GM23338 (cell line): ENCODE measurements around the gene PCNX1. TPM values are rescaled to one million over a fixed set of nuclear protein-coding genes. Genes with fewer than 3 reads are reported as not detected.

Source experiments
- ATAC-seq: fragments of 200-7000 bp; cut with Tn5 transposase; 3 replicates; pipeline ENCODE4 v1.9.1; 2020
- DNase-seq: peaks from one replicate; pipeline ENCODE4 v3.0.0-alpha.2; 2015; ENCODE audit warnings: low spot score
- H2AFZ ChIP-seq: fragments of 200-600 bp; sonication (generic); 2 replicates; pipeline ENCODE4 v1.8.0; 2016; ENCODE audit warnings: antibody characterized with exemption, mild to moderate bottlenecking, moderate library complexity
- H3F3A ChIP-seq: fragments of 200-600 bp; sonication (generic); replicated peaks from 2 replicates; pipeline ENCODE4 v1.8.0; 2017; ENCODE audit warnings: antibody characterized with exemption, mixed run types, low read depth
- H3K27ac ChIP-seq: fragments of 200-600 bp; sonication (generic); 2 replicates; pipeline ENCODE4 v1.6.1; 2016; ENCODE audit warnings: low read depth
- H3K27me3 ChIP-seq: fragments of 200-600 bp; sonication (generic); 2 replicates; pipeline ENCODE4 v1.8.0; 2016; ENCODE audit warnings: mild to moderate bottlenecking, mixed run types, moderate library complexity; ENCODE audit not compliant: insufficient read depth
- H3K36me3 ChIP-seq: fragments of 200-600 bp; sonication (generic); 2 replicates; pipeline ENCODE4 v1.8.0; 2016; ENCODE audit warnings: mild to moderate bottlenecking; ENCODE audit not compliant: insufficient read depth
- H3K4me1 ChIP-seq: fragments of 200-600 bp; sonication (generic); 2 replicates; pipeline ENCODE4 v1.8.0; 2016; ENCODE audit warnings: mild to moderate bottlenecking, moderate library complexity; ENCODE audit not compliant: insufficient read depth
- H3K4me2 ChIP-seq: fragments of 200-600 bp; sonication (generic); 2 replicates; pipeline ENCODE4 v1.7.1; 2017; ENCODE audit warnings: mixed run types
- H3K4me3 ChIP-seq: fragments of 200-600 bp; sonication (generic); 2 replicates; pipeline ENCODE4 v1.6.1; 2016; ENCODE audit warnings: mixed run types
- H3K79me2 ChIP-seq: fragments of 200-600 bp; sonication (generic); replicated peaks from 2 replicates; pipeline ENCODE4 v1.8.0; 2017; ENCODE audit warnings: mild to moderate bottlenecking; ENCODE audit not compliant: insufficient read depth
- H3K9me2 ChIP-seq: fragments of 200-600 bp; sonication (generic); 2 replicates; pipeline ENCODE4 v1.8.0; 2017; ENCODE audit not compliant: insufficient read depth
- H4K20me1 ChIP-seq: fragments of 200-600 bp; sonication (generic); replicated peaks from 2 replicates; pipeline ENCODE4 v1.8.0; 2017; ENCODE audit warnings: mild to moderate bottlenecking; ENCODE audit not compliant: insufficient read depth
- H3K27ac Mint-ChIP-seq: 2 replicates; pipeline ENCODE4 v1.8.0; 2020; ENCODE audit warnings: inconsistent platforms, mild to moderate bottlenecking, moderate library complexity, mixed read lengths
- H3K27me3 Mint-ChIP-seq: 3 replicates; pipeline ENCODE4 v1.8.0; 2022; ENCODE audit warnings: low read depth, mild to moderate bottlenecking, moderate library complexity, mixed read lengths, inconsistent platforms; ENCODE audit not compliant: insufficient read depth, poor library complexity
- H3K36me3 Mint-ChIP-seq: 3 replicates; pipeline ENCODE4 v1.8.0; 2021; ENCODE audit warnings: low read depth, mild to moderate bottlenecking, inconsistent platforms, moderate library complexity, mixed read lengths
- H3K4me1 Mint-ChIP-seq: 3 replicates; pipeline ENCODE4 v1.8.0; 2020; ENCODE audit warnings: mild to moderate bottlenecking, inconsistent platforms, mixed read lengths
- H3K4me3 Mint-ChIP-seq: 3 replicates; pipeline ENCODE4 v1.8.0; 2021; ENCODE audit warnings: moderate library complexity, mild to moderate bottlenecking, inconsistent platforms, mixed read lengths
- H3K9me3 Mint-ChIP-seq: 3 replicates; pipeline ENCODE4 v1.8.0; 2020; ENCODE audit warnings: moderate library complexity, mild to moderate bottlenecking, inconsistent platforms, mixed read lengths
- CREB1 ChIP-seq: fragments of 250-450 bp; sonication (Bioruptor Pico); IDR thresholded peaks from 2 replicates; pipeline ENCODE4 v1.5.0; 2020; ENCODE audit warnings: low read depth, mild to moderate bottlenecking, moderate library complexity
- EZH2 ChIP-seq: fragments of 200-600 bp; sonication (generic); IDR thresholded peaks from one replicate; pipeline ENCODE4 v1.8.0; 2017; ENCODE audit warnings: antibody characterized with exemption, mild to moderate bottlenecking, low read depth; ENCODE audit not compliant: unreplicated experiment
- EZH2phosphoT487 ChIP-seq: fragments of 200-600 bp; sonication (generic); IDR thresholded peaks from one replicate; pipeline ENCODE4 v1.8.1; 2018; ENCODE audit warnings: antibody characterized with exemption; ENCODE audit not compliant: unreplicated experiment
- JUNB ChIP-seq: IDR thresholded peaks from one replicate; pipeline ENCODE4 v1.6.1; 2016; ENCODE audit warnings: antibody characterized with exemption; ENCODE audit not compliant: unreplicated experiment
- NANOG ChIP-seq: IDR thresholded peaks from 2 replicates; pipeline ENCODE4 v1.6.1; 2016; ENCODE audit warnings: antibody characterized with exemption, borderline replicate concordance
- POLR2AphosphoS5 ChIP-seq: IDR thresholded peaks from 2 replicates; pipeline ENCODE4 v1.6.1; 2016; ENCODE audit warnings: antibody characterized with exemption, low read depth
- STAT1 ChIP-seq: IDR thresholded peaks from one replicate; pipeline ENCODE4 v1.6.1; 2016; ENCODE audit warnings: antibody characterized with exemption; ENCODE audit not compliant: unreplicated experiment
- ZNF114 ChIP-seq: fragments of 250-450 bp; sonication (Bioruptor Pico); IDR thresholded peaks from 2 replicates; pipeline ENCODE4 v1.5.0; 2020; ENCODE audit warnings: mild to moderate bottlenecking, moderate library complexity
- ZNF331 ChIP-seq: fragments of 250-450 bp; sonication (Bioruptor Pico); IDR thresholded peaks from 2 replicates; pipeline ENCODE4 v1.5.0; 2020; ENCODE audit warnings: low read depth, mild to moderate bottlenecking, moderate library complexity
- polyA plus RNA-seq: library from polyadenylated mRNA; unstranded; fragments of >200 nt; fragmentation: Nextera tagmentation; extraction: Ambion mirVana; gene quantifications from 2 replicates; pipeline ENCODE4 v1.2.1, GENCODE V29; 2016
- total RNA-seq: library from RNA; depleted of rRNA; stranded (reverse); fragments of >200 nt; shearing (Covaris generic); gene quantifications from 2 replicates; pipeline ENCODE4 v1.2.3, GENCODE V29; 2014
- TF ChIP-seq, protein P1 (sequence below), 2 experiments: fragments of 200-600 bp in 1 of 2; sonication (generic) in 1 of 2; conservative IDR thresholded peaks; 2 replicates each; pipeline versions ENCODE4 v1.5.1 to v1.6.1; 2016 to 2017; ENCODE audit warnings: antibody characterized with exemption in 2 of 2, low read depth in 2 of 2, mild to moderate bottlenecking in 2 of 2, moderate library complexity in 1 of 2
- TF ChIP-seq, protein P2 (sequence below): IDR thresholded peaks from one replicate; pipeline ENCODE4 v1.6.1; 2018; ENCODE audit warnings: antibody characterized with exemption; ENCODE audit not compliant: unreplicated experiment

Gene PCNX1
- total and polyA plus RNA-seq, 2 experiments from 2014 or later = 19.4 to 53.1 TPM

DNA sequence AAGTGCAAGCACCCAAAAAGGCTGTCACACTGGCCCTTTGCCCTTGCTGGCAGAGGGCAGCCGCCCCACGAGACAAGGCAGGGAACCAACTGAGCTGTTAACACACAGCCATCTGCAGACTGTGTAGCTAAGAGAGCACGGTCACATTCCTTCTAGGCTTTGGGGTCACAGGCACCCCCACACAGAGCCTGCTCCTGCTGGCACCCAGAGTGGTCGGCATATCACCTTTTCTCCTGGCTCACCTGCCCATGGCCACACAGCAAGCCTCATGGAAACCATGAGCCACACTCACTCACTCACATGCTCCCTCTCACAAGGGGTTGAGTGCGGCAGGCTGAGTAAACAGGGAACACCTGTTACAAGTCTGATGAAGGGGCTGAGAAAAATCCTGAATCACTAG, 214.5 kb downstream of the PCNX1 start (continued):
- TF ChIP-seq POLR2AphosphoS5 (no peak), NANOG (no peak)
- TF ChIP-seq, protein P1, sequence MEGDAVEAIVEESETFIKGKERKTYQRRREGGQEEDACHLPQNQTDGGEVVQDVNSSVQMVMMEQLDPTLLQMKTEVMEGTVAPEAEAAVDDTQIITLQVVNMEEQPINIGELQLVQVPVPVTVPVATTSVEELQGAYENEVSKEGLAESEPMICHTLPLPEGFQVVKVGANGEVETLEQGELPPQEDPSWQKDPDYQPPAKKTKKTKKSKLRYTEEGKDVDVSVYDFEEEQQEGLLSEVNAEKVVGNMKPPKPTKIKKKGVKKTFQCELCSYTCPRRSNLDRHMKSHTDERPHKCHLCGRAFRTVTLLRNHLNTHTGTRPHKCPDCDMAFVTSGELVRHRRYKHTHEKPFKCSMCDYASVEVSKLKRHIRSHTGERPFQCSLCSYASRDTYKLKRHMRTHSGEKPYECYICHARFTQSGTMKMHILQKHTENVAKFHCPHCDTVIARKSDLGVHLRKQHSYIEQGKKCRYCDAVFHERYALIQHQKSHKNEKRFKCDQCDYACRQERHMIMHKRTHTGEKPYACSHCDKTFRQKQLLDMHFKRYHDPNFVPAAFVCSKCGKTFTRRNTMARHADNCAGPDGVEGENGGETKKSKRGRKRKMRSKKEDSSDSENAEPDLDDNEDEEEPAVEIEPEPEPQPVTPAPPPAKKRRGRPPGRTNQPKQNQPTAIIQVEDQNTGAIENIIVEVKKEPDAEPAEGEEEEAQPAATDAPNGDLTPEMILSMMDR (conservative IDR thresholded peaks at IDR 0.05; ENCODE audit: low read depth in 2 of 2) = no peak

DNA sequence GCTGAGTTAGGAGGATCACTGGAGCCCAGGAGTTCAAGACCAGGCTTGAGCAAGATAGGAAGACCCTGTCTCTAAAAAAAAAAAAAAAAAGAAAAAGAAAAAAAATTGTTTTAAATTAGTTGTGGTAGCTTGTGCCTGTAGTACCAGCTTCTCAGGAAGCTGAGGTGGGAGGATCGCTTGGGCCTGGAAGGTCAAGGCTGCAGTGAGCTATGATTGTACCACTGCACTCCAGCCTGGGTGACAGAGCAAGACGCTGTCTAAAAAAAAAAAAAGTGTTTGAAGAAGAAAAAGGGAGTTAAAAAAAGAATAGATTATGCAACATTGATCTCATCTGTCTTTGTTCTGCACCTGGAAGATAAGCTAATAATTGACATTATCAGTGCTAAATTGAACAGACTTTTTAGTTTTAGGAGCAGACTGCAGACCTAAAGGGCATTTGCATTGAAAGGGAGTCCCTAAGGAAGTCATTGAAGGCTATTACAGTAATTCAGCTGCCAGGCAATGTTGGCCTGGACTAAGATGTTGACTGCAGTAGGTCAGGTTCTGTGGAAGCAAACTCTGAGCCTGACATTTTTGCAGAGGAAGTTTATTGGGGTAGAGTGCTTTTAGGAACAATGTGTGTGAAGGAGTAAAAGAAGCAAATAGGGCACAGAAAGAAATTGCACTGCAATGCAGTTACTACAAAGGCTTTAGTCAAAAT, 215.8 kb downstream of the PCNX1 start:
- ATAC-seq = no peak
- DNase-seq = no peak
- Mint-ChIP-seq H3K27ac (no peak overlapping the region), H3K27me3 (peaks cover 13% of the 10 kb centered on the region), H3K4me3 (no peak overlapping the region), H3K36me3 (peaks cover 55% of the 10 kb centered on the region), H3K9me3 (peaks cover 57% of the 10 kb centered on the region), H3K4me1 (peaks cover 8% of the 10 kb centered on the region; the same call in 1 of the 3 replicates)
- H3K4me3 ChIP-seq = no peak overlapping the region
- no peaks in the 10 kb centered on the region for H3K36me3 ChIP-seq
- H3K9me2 ChIP-seq = no peaks in the 10 kb centered on the region; the same call in 1 of the 2 replicates
- H3F3A ChIP-seq = no peaks in the 10 kb centered on the region
- TF ChIP-seq, protein P1 (conservative IDR thresholded peaks at IDR 0.05; ENCODE audit: low read depth in 2 of 2) = no peak
- no peak for TF ChIP-seq JUNB
- TF ChIP-seq ZNF331 (CRISPR knock-in tag) = no peak
- H2AFZ ChIP-seq = no peak overlapping the region
- no peak overlapping the region for H3K27ac ChIP-seq
- no peaks in the 10 kb centered on the region for H3K79me2 ChIP-seq
- peaks cover 3% of the 10 kb centered on the region for H3K4me1 ChIP-seq
- no peak overlapping the region for H3K4me2 ChIP-seq
- H4K20me1 ChIP-seq = no peaks in the 10 kb centered on the region
- no peaks in the 10 kb centered on the region for H3K27me3 ChIP-seq

DNA sequence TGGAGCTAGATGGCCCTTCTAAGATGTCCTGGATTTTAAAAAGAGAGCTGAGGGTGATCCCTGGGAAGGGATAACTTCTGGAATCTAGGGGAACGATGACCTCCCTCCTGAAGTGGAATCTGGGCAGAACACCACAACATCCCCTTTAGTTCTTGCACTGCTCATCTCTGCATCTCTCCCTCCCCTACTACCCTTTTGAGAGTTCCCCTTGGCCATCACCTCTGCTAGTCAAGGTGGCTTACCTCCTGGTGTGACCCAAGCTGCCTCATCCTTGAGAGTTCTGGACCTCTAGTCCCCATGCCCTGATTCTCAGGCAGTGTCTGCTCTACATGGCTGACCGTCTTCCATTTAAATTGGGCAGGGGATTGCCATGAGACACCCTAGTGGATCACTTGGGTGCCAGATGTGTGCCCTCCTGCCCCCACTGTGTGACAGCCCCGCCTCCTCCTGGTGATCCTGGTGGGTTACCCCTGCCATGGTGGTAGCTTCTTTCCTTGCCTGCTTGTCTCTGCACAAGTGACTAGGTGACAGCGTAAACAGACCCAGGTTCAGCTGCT, 216.4 kb downstream of the PCNX1 start:
- H3K27me3 ChIP-seq = no peaks in the 10 kb centered on the region
- H3K4me3 ChIP-seq = no peak overlapping the region
- Mint-ChIP-seq H3K27me3 (peaks cover 9% of the 10 kb centered on the region), H3K27ac (no peak overlapping the region), H3K36me3 (peaks cover 55% of the 10 kb centered on the region), H3K4me3 (no peak overlapping the region), H3K9me3 (peaks cover 57% of the 10 kb centered on the region), H3K4me1 (peaks cover 4% of the 10 kb centered on the region; the same call in 2 of the 3 replicates)
- no peaks in the 10 kb centered on the region for H4K20me1 ChIP-seq
- H3K36me3 ChIP-seq = no peaks in the 10 kb centered on the region
- H3K27ac ChIP-seq = no peak overlapping the region
- no peaks in the 10 kb centered on the region for H3K79me2 ChIP-seq
- no peaks in the 10 kb centered on the region for H3F3A ChIP-seq
- H3K4me1 ChIP-seq = no peaks in the 10 kb centered on the region
- H3K4me2 ChIP-seq = no peak overlapping the region
- H3K9me2 ChIP-seq = no peaks in the 10 kb centered on the region; the same call in 1 of the 2 replicates
- no peak for ATAC-seq
- no peak overlapping the region for H2AFZ ChIP-seq
- no peak for DNase-seq
- TF ChIP-seq NANOG (no peak), JUNB (no peak), EZH2phosphoT487 (no peak), EZH2 (no peak), CREB1 (no peak), ZNF331 (CRISPR knock-in tag) (no peak), STAT1 (no peak), POLR2AphosphoS5 (no peak), ZNF114 (no peak)
- TF ChIP-seq, protein P2, sequence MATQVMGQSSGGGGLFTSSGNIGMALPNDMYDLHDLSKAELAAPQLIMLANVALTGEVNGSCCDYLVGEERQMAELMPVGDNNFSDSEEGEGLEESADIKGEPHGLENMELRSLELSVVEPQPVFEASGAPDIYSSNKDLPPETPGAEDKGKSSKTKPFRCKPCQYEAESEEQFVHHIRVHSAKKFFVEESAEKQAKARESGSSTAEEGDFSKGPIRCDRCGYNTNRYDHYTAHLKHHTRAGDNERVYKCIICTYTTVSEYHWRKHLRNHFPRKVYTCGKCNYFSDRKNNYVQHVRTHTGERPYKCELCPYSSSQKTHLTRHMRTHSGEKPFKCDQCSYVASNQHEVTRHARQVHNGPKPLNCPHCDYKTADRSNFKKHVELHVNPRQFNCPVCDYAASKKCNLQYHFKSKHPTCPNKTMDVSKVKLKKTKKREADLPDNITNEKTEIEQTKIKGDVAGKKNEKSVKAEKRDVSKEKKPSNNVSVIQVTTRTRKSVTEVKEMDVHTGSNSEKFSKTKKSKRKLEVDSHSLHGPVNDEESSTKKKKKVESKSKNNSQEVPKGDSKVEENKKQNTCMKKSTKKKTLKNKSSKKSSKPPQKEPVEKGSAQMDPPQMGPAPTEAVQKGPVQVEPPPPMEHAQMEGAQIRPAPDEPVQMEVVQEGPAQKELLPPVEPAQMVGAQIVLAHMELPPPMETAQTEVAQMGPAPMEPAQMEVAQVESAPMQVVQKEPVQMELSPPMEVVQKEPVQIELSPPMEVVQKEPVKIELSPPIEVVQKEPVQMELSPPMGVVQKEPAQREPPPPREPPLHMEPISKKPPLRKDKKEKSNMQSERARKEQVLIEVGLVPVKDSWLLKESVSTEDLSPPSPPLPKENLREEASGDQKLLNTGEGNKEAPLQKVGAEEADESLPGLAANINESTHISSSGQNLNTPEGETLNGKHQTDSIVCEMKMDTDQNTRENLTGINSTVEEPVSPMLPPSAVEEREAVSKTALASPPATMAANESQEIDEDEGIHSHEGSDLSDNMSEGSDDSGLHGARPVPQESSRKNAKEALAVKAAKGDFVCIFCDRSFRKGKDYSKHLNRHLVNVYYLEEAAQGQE = no peak
